Uterus (tissue), 4 donors: ENCODE data around the gene SAPCD1. TPM values are rescaled to one million over a fixed set of nuclear protein-coding genes. Genes with fewer than 3 reads are reported as not detected.

Experiments
- DNase-seq, 2 donors: peaks; one replicate each; pipeline ENCODE4 v3.0.0-alpha.2; 2019 to 2020
- H3K27ac ChIP-seq, 2 donors: fragments of 200-600 bp; sonication (generic); 1 replicate in 1 of 2; 2 replicates in 1 of 2; pipeline ENCODE4 v1.5.1; 2016 to 2018
- H3K27me3 ChIP-seq, 2 donors: fragments of 200-600 bp; sonication (generic); one replicate each; pipeline ENCODE4 v1.5.1; 2018 to 2019; ENCODE audit warnings: control low read depth in 1 of 2
- H3K36me3 ChIP-seq, 2 donors: fragments of 200-600 bp; sonication (generic); one replicate each; pipeline ENCODE4 v1.5.1; 2019; ENCODE audit warnings: control low read depth in 1 of 2
- H3K4me1 ChIP-seq, 2 donors: fragments of 200-600 bp; sonication (generic); one replicate each; pipeline ENCODE4 v1.5.1; 2018 to 2019; ENCODE audit warnings: control low read depth in 1 of 2
- H3K4me3 ChIP-seq, 2 donors: fragments of 200-600 bp; sonication (generic); 1 replicate in 1 of 2; 2 replicates in 1 of 2; pipeline ENCODE4 v1.5.1; 2018 to 2019; ENCODE audit warnings: mild to moderate bottlenecking in 1 of 2
- H3K9me3 ChIP-seq, 2 donors: fragments of 200-600 bp; sonication (generic); one replicate each; pipeline ENCODE4 v1.5.1; 2019; ENCODE audit warnings: control low read depth in 1 of 2
- CTCF ChIP-seq, 4 experiments: fragments of 200-600 bp in 2 of 4; fragments of 450-650 bp in 2 of 4; sonication (generic) in 2 of 4; IDR thresholded peaks; one replicate each; pipeline ENCODE4 v1.5.1; 2016 to 2019; ENCODE audit warnings: antibody characterized with exemption in 4 of 4, mild to moderate bottlenecking in 2 of 4, moderate library complexity in 1 of 4
- POLR2A ChIP-seq, 2 donors: fragments of 450-650 bp; IDR thresholded peaks; one replicate each; pipeline ENCODE4 v1.6.1; 2016; ENCODE audit warnings: antibody characterized with exemption in 2 of 2, mild to moderate bottlenecking in 1 of 2, moderate library complexity in 1 of 2
- intact Hi-C: fragments of 100-400 bp; cut with DNase I; formaldehyde crosslinking; loops from one replicate; pipeline ENCODE4 v1.15.1; 2023; ENCODE audit warnings: low total_unique reads
- total RNA-seq, 4 donors: library from RNA; depleted of rRNA in 3 of 4; stranded (reverse); fragments of >200 nt in 3 of 4; gene quantifications; one replicate each; pipeline versions ENCODE4 v1.1.0 to v1.2.4, GENCODE V29; 2014 to 2023
- donor health status: DM: yes; HTN: yes; CAD: no.

SAPCD1 gene
- total RNA-seq, 4 donors from 2014 or later, result 1.7 to 4.4 TPM; not detected in 2

- TF ChIP-seq CTCF (IDR thresholded peaks at IDR 0.05), result no peak
- TF ChIP-seq POLR2A (IDR thresholded peaks at IDR 0.05), result peak; percentile 44 to 53
- Histone ChIP-seq H3K4me1 (peaks cover 0 to 25% of the 10 kb centered on the region in 2 donors), H3K36me3 (no peaks in the 10 kb centered on the region), H3K4me3 (peak overlapping the region; percentile 61 to 63), H3K9me3 (no peaks in the 10 kb centered on the region), H3K27me3 (no peaks in the 10 kb centered on the region), H3K27ac (peak overlapping the region; percentile 86 to 95)
- intact Hi-C loops, result loop anchor here (10.0 kb wide), 1 partner anchor 60 kb away; the partner anchor contains the start of gene VARS1
- peak; percentile 52 to 72 for DNase-seq
Observed at GRCh38 chr6:31734821-31735406, 27.5 kb upstream of the SAPCD1 start.

- no peaks in the 10 kb centered on the region for H3K9me3 ChIP-seq
- intact Hi-C loops, result loop anchor here (10.0 kb wide), 1 partner anchor 59 kb away; the partner anchor contains the start of gene VARS1
- no peaks in the 10 kb centered on the region for H3K36me3 ChIP-seq
- peak within 1 kb of the TSS; percentile 86 to 95 for H3K27ac ChIP-seq
- H3K4me3 ChIP-seq, result peak within 1 kb of the TSS; percentile 61 to 63
- H3K4me1 ChIP-seq, result peaks cover 0 to 29% of the 10 kb centered on the region in 2 donors
- H3K27me3 ChIP-seq, result no peaks in the 10 kb centered on the region
- TF ChIP-seq CTCF (IDR thresholded peaks at IDR 0.05) (peak in 1 of 4 experiments; percentile 11), POLR2A (IDR thresholded peaks at IDR 0.05) (peak; percentile 94 to 96)
- DNase-seq, result peak; percentile 90 to 93
Observed at GRCh38 chr6:31736021-31736767, 26.3 kb upstream of the SAPCD1 start, which contains the start of gene CLIC1. TSS of gene CLIC1 (minus strand) at chr6:31736530. CDS start at chr6:31736300, 230 bp downstream.

GRCh38 chr6:31736768-31737314 lies 25.6 kb upstream of the SAPCD1 start:
- Histone ChIP-seq H3K27ac (peak overlapping the region; percentile 86 to 95), H3K4me3 (peak overlapping the region; percentile 61 to 63), H3K36me3 (no peaks in the 10 kb centered on the region), H3K9me3 (no peaks in the 10 kb centered on the region), H3K4me1 (peaks cover 0 to 29% of the 10 kb centered on the region in 2 donors), H3K27me3 (no peaks in the 10 kb centered on the region)
- no peak for TF ChIP-seq POLR2A (IDR thresholded peaks at IDR 0.05)
- no peak for TF ChIP-seq CTCF (IDR thresholded peaks at IDR 0.05)
- DNase-seq, result peak in 1 of 2 donors; percentile 43
- intact Hi-C loops, result loop anchor here (10.0 kb wide), 1 partner anchor 58 kb away; the partner anchor contains the start of gene VARS1

GRCh38 chr6:31737315-31737990 lies 25.0 kb upstream of the SAPCD1 start:
- intact Hi-C loops, result loop anchor here (10.0 kb wide), 1 partner anchor 57 kb away; the partner anchor contains the start of gene VARS1
- Histone ChIP-seq H3K27me3 (no peaks in the 10 kb centered on the region), H3K9me3 (no peaks in the 10 kb centered on the region), H3K4me1 (peaks cover 0 to 29% of the 10 kb centered on the region in 2 donors), H3K27ac (peak overlapping the region; percentile 86 to 95), H3K36me3 (no peaks in the 10 kb centered on the region), H3K4me3 (no peak overlapping the region)
- no peak for TF ChIP-seq CTCF (IDR thresholded peaks at IDR 0.05)
- TF ChIP-seq POLR2A (IDR thresholded peaks at IDR 0.05), result no peak
- DNase-seq, result no peak
